Ammon's horn (tissue), 1 donor: ENCODE measurements around the gene ZFYVE26.
"Not testable (repeated sequence)": the region's sequence is repeated elsewhere in the genome, so short reads cannot be mapped to it uniquely, and the experiment has no call there.

ENCODE experiments used
- DNase-seq: peaks from one replicate; pipeline ENCODE4 v3.0.0-alpha.2; 2016; ENCODE audit warnings: low spot score

ZFYVE26 gene

GRCh38 chr14:67816326-67817002, at the start of gene ZFYVE26:
Gene ZFYVE26 (minus strand): TSS chr14:67816590. CDS start chr14:67815963, 627 bp downstream.
- peak; percentile 97 for DNase-seq

- no peak for DNase-seq
Observed at GRCh38 chr14:67863223-67863622, 46.8 kb upstream of the ZFYVE26 start.

- no peak for DNase-seq
Observed at GRCh38 chr14:67859169-67859749, 42.9 kb upstream of the ZFYVE26 start.

- DNase-seq, result peak; percentile 7
Observed at GRCh38 chr14:67857778-67858350, 41.5 kb upstream of the ZFYVE26 start.

GRCh38 chr14:67856827-67857226, 40.4 kb upstream of the ZFYVE26 start:
- no peak for DNase-seq

- peak; percentile 10 for DNase-seq
Observed at GRCh38 chr14:67853715-67854114, 37.3 kb upstream of the ZFYVE26 start.

GRCh38 chr14:67852926-67853604, 36.7 kb upstream of the ZFYVE26 start:
- no peak for DNase-seq

- no peak for DNase-seq
Observed at GRCh38 chr14:67851785-67852410, 35.5 kb upstream of the ZFYVE26 start.

GRCh38 chr14:67850066-67850830, 33.9 kb upstream of the ZFYVE26 start:
- DNase-seq, result no peak

GRCh38 chr14:67846029-67846610, 29.7 kb upstream of the ZFYVE26 start:
- DNase-seq, result no peak

GRCh38 chr14:67837011-67837624, 20.7 kb upstream of the ZFYVE26 start:
- peak; percentile 34 for DNase-seq

- no peak for DNase-seq
Observed at GRCh38 chr14:67835596-67835995, 19.2 kb upstream of the ZFYVE26 start.

GRCh38 chr14:67833403-67833802, 17.0 kb upstream of the ZFYVE26 start:
- DNase-seq, result no peak

GRCh38 chr14:67831113-67831512, 14.7 kb upstream of the ZFYVE26 start:
- DNase-seq, result no peak

- DNase-seq, result no peak
Observed at GRCh38 chr14:67821121-67821520, 4.7 kb upstream of the ZFYVE26 start.

GRCh38 chr14:67820428-67820971, 4.1 kb upstream of the ZFYVE26 start:
- no peak for DNase-seq

GRCh38 chr14:67819563-67820421, 3.4 kb upstream of the ZFYVE26 start, which contains the start of gene RAD51B:
Gene RAD51B (plus strand): TSS chr14:67819779.
- DNase-seq, result peak; percentile 89

GRCh38 chr14:67818476-67818875, 2.1 kb upstream of the ZFYVE26 start:
- not testable (repeated sequence) for DNase-seq

- DNase-seq, result no peak
Observed at GRCh38 chr14:67817750-67818438, 1.5 kb upstream of the ZFYVE26 start.
